Measurements from ENCODE around the gene SNUPN.

DNA sequence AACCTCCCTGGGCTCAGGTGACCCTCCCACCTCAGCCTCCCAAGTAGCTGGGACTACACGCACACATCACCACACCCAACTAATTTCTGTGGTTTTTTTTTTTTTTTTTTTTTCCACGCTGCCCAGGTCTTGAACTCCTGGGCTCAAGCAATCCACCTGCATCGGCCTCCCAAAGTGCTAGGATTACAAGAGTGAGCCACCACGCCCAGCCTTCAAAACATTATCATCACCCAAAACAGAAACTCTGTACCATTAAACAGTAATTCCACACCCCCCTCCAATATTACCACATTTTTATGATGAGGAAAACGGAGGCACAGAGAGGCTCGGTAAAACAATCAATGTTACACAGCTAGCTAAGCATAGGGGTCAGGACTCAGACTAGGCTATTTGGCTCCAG lies 10.5 kb upstream of the SNUPN start:
- TF ChIP-seq, protein P1, sequence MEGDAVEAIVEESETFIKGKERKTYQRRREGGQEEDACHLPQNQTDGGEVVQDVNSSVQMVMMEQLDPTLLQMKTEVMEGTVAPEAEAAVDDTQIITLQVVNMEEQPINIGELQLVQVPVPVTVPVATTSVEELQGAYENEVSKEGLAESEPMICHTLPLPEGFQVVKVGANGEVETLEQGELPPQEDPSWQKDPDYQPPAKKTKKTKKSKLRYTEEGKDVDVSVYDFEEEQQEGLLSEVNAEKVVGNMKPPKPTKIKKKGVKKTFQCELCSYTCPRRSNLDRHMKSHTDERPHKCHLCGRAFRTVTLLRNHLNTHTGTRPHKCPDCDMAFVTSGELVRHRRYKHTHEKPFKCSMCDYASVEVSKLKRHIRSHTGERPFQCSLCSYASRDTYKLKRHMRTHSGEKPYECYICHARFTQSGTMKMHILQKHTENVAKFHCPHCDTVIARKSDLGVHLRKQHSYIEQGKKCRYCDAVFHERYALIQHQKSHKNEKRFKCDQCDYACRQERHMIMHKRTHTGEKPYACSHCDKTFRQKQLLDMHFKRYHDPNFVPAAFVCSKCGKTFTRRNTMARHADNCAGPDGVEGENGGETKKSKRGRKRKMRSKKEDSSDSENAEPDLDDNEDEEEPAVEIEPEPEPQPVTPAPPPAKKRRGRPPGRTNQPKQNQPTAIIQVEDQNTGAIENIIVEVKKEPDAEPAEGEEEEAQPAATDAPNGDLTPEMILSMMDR (IDR thresholded peaks at IDR 0.05; ENCODE audit: low read length), result no peak
- TF ChIP-seq EZH2 (IDR thresholded peaks at IDR 0.05; ENCODE audit: borderline replicate concordance, low read length), result no peak
